Vagina (tissue), 2 donors: Measurements from ENCODE around the gene CCDC88C. TPM values are rescaled to one million over a fixed set of nuclear protein-coding genes. Genes with fewer than 3 reads are reported as not detected.

Source experiments
- DNase-seq, 2 donors: peaks; one replicate each; pipeline ENCODE4 v3.0.0-alpha.2; 2017; ENCODE audit errors: extremely low spot score in 2 of 2
- H3K27ac ChIP-seq: fragments of 200-600 bp; sonication (generic); one replicate; pipeline ENCODE4 v1.5.1; 2019
- H3K27me3 ChIP-seq: fragments of 200-600 bp; sonication (generic); one replicate; pipeline ENCODE4 v1.5.1; 2019
- H3K36me3 ChIP-seq, 2 donors: fragments of 200-600 bp; sonication (generic); one replicate each; pipeline ENCODE4 v1.5.1; 2017 to 2019
- H3K4me1 ChIP-seq: fragments of 200-600 bp; sonication (generic); one replicate; pipeline ENCODE4 v1.5.1; 2019
- H3K4me3 ChIP-seq, 2 donors: fragments of 200-600 bp; sonication (generic); 1 replicate in 1 of 2; 2 replicates in 1 of 2; pipeline ENCODE4 v1.5.1; 2016 to 2019
- H3K9me3 ChIP-seq: fragments of 200-600 bp; sonication (generic); one replicate; pipeline ENCODE4 v1.5.1; 2019
- POLR2A ChIP-seq, 2 donors: fragments of 450-650 bp; IDR thresholded peaks; one replicate each; pipeline ENCODE4 v1.6.1; 2017; ENCODE audit warnings: antibody characterized with exemption in 2 of 2, mild to moderate bottlenecking in 2 of 2, moderate library complexity in 2 of 2
- POLR2AphosphoS5 ChIP-seq, 2 donors: sonication (generic); formaldehyde crosslinking; IDR thresholded peaks; one replicate each; pipeline ENCODE4 v1.9.0; 2017; ENCODE audit warnings: antibody characterized with exemption in 2 of 2, mild to moderate bottlenecking in 2 of 2, low read depth in 1 of 2; ENCODE audit not compliant: insufficient read depth in 1 of 2
- intact Hi-C: fragments of 100-400 bp; cut with DNase I; formaldehyde crosslinking; loops from one replicate; pipeline ENCODE4 v1.15.1; 2023
- total RNA-seq: library from RNA; depleted of rRNA; stranded (reverse); fragments of >200 nt; gene quantifications from one replicate; pipeline ENCODE4 v1.2.3, GENCODE V29; 2016
- TF ChIP-seq, protein P1 (sequence below), 3 experiments: fragments of 450-650 bp in 2 of 3; fragments of 200-600 bp in 1 of 3; sonication (generic) in 1 of 3; IDR thresholded peaks; one replicate each; pipeline ENCODE4 v1.5.1; 2017 to 2019; ENCODE audit warnings: antibody characterized with exemption in 3 of 3, mild to moderate bottlenecking in 2 of 3, moderate library complexity in 2 of 3

The CCDC88C gene
- total RNA-seq, 1 donor from 2014 or later: 42.2 TPM

GRCh38 chr14:91323031-91323430 is 94.6 kb downstream of the CCDC88C start:
- H3K4me3 ChIP-seq: no peak overlapping the region
- H3K4me1 ChIP-seq: peaks cover 23% of the 10 kb centered on the region
- intact Hi-C loops: loop anchor here (5.0 kb wide), 1 partner anchor 94 kb away; the partner anchor contains the start of gene CCDC88C
- DNase-seq: no peak
- H3K27ac ChIP-seq: peak overlapping the region; percentile 55
- no peaks in the 10 kb centered on the region for H3K36me3 ChIP-seq
- no peaks in the 10 kb centered on the region for H3K9me3 ChIP-seq
- TF ChIP-seq POLR2A (IDR thresholded peaks at IDR 0.05) (no peak), POLR2AphosphoS5 (IDR thresholded peaks at IDR 0.05; ENCODE audit: insufficient read depth in 1 of 2, low read depth in 1 of 2) (no peak)
- TF ChIP-seq, protein P1, sequence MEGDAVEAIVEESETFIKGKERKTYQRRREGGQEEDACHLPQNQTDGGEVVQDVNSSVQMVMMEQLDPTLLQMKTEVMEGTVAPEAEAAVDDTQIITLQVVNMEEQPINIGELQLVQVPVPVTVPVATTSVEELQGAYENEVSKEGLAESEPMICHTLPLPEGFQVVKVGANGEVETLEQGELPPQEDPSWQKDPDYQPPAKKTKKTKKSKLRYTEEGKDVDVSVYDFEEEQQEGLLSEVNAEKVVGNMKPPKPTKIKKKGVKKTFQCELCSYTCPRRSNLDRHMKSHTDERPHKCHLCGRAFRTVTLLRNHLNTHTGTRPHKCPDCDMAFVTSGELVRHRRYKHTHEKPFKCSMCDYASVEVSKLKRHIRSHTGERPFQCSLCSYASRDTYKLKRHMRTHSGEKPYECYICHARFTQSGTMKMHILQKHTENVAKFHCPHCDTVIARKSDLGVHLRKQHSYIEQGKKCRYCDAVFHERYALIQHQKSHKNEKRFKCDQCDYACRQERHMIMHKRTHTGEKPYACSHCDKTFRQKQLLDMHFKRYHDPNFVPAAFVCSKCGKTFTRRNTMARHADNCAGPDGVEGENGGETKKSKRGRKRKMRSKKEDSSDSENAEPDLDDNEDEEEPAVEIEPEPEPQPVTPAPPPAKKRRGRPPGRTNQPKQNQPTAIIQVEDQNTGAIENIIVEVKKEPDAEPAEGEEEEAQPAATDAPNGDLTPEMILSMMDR (IDR thresholded peaks at IDR 0.05): no peak
- no peaks in the 10 kb centered on the region for H3K27me3 ChIP-seq

- Histone ChIP-seq H3K36me3 (no peaks in the 10 kb centered on the region), H3K27me3 (no peaks in the 10 kb centered on the region), H3K27ac (no peak overlapping the region), H3K9me3 (no peaks in the 10 kb centered on the region), H3K4me1 (peaks cover 27% of the 10 kb centered on the region), H3K4me3 (no peak overlapping the region)
- no peak for DNase-seq
- intact Hi-C loops: loop anchor here (5.0 kb wide), 1 partner anchor 95 kb away; the partner anchor contains the start of gene CCDC88C
- TF ChIP-seq POLR2A (IDR thresholded peaks at IDR 0.05): no peak
- TF ChIP-seq POLR2AphosphoS5 (IDR thresholded peaks at IDR 0.05; ENCODE audit: insufficient read depth in 1 of 2, low read depth in 1 of 2): no peak
- TF ChIP-seq, protein P1 (IDR thresholded peaks at IDR 0.05): no peak
Observed at GRCh38 chr14:91322623-91323022, 95.0 kb downstream of the CCDC88C start.

DNA sequence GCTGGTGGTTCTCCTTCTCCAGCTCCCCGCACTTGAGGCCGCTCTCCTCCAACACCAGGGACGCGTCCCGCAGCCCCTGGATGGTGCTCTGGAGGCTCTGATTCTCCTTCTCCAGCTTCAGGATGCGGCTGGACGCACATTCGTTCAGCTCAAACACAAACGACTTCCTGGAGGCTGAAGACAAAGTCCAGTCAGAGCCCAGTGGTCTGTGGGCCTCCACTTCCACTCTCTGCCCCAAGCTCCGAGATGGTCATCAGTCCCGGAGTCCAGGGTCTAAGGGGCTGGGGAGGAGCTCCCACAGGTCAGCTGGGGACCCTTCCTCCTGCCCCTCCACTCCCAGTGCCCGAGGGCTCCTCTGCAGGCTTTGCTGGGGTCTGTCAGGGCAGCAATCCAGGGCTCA is 96.5 kb downstream of the CCDC88C start:
- Histone ChIP-seq H3K36me3 (no peaks in the 10 kb centered on the region), H3K27me3 (no peaks in the 10 kb centered on the region), H3K9me3 (no peaks in the 10 kb centered on the region), H3K27ac (no peak overlapping the region), H3K4me1 (peaks cover 42% of the 10 kb centered on the region), H3K4me3 (no peak overlapping the region)
- intact Hi-C loops: loop anchor here (5.0 kb wide), 1 partner anchor 96 kb away; the partner anchor contains the start of gene CCDC88C
- no peak for DNase-seq
- TF ChIP-seq POLR2AphosphoS5 (IDR thresholded peaks at IDR 0.05; ENCODE audit: insufficient read depth in 1 of 2, low read depth in 1 of 2) (no peak), POLR2A (IDR thresholded peaks at IDR 0.05) (no peak)
- TF ChIP-seq, protein P1 (IDR thresholded peaks at IDR 0.05): no peak

- intact Hi-C loops: loop anchor here (5.0 kb wide), 1 partner anchor 97 kb away; the partner anchor contains the start of gene CCDC88C
- no peaks in the 10 kb centered on the region for H3K36me3 ChIP-seq
- H3K27ac ChIP-seq: no peak overlapping the region
- TF ChIP-seq, protein P1 (IDR thresholded peaks at IDR 0.05): no peak
- TF ChIP-seq POLR2AphosphoS5 (IDR thresholded peaks at IDR 0.05; ENCODE audit: insufficient read depth in 1 of 2, low read depth in 1 of 2) (no peak), POLR2A (IDR thresholded peaks at IDR 0.05) (no peak)
- H3K27me3 ChIP-seq: no peaks in the 10 kb centered on the region
- H3K4me3 ChIP-seq: no peak overlapping the region
- no peak for DNase-seq
- peaks cover 42% of the 10 kb centered on the region for H3K4me1 ChIP-seq
- H3K9me3 ChIP-seq: no peaks in the 10 kb centered on the region
Observed at GRCh38 chr14:91320266-91320665, 97.4 kb downstream of the CCDC88C start.

- no peaks in the 10 kb centered on the region for H3K9me3 ChIP-seq
- H3K27ac ChIP-seq: no peak overlapping the region
- H3K36me3 ChIP-seq: peaks cover 0 to 3% of the 10 kb centered on the region in 2 donors
- TF ChIP-seq, protein P1 (IDR thresholded peaks at IDR 0.05): no peak
- no peak overlapping the region for H3K4me3 ChIP-seq
- intact Hi-C loops: no loop called here
- no peaks in the 10 kb centered on the region for H3K27me3 ChIP-seq
- no peak for DNase-seq
- H3K4me1 ChIP-seq: peaks cover 33% of the 10 kb centered on the region
Observed at GRCh38 chr14:91318911-91319310, 98.7 kb downstream of the CCDC88C start.
